Measurements from ENCODE around the gene GTF2A2. TPM values are rescaled to one million over a fixed set of nuclear protein-coding genes. Genes with fewer than 3 reads are reported as not detected.
A peak's percentile ranks its signal among the peaks of the same experiment; 100 is the strongest.

Gene GTF2A2
- total RNA-seq, 1 experiment from 2014 or later = 129 TPM

DNA sequence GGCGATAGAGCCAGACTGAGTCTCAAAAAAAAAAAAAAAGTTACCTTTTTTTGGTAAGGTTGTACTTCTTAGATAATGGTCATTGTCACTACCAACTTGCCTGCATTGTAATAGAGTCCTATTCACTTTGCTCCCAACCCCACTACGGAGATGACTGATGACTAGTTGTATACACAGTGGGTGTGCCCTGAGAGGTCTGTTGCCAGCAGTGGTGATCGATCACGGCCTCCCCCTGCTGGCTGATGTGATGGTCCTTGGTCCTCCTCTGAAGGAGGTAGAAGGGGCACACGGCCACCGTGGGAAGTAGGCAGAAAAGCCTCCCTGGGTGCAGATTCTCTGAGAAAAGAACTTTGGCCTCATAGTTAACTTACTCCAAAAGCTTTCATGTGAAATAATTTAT lies 35.0 kb downstream of the GTF2A2 start:
- TF ChIP-seq MLX (CRISPR knock-in tag; IDR thresholded peaks at IDR 0.05) (no peak), CBFB (CRISPR knock-in tag; IDR thresholded peaks at IDR 0.05; ENCODE audit: low read depth) (no peak), PRRX2 (CRISPR knock-in tag; IDR thresholded peaks at IDR 0.05) (no peak)
- Mint-ChIP-seq H3K4me1 (no peaks in the 10 kb centered on the region; the same call in 1 of the 2 replicates), H3K27me3 (ENCODE audit: low read depth) (peaks cover 7% of the 10 kb centered on the region), H3K9me3 (no peaks in the 10 kb centered on the region), H3K36me3 (no peaks in the 10 kb centered on the region), H3K27ac (no peak overlapping the region), H3K4me3 (no peak overlapping the region)
- CTCF ChIA-PET = interaction anchor here (0.6 to 6.4 kb wide), 7 partner anchors 10 to 106 kb away, joined by 3 to 46 read pairs (median 4); no protein-coding TSS in a partner anchor
- peak; percentile 97 for ATAC-seq
- POLR2A ChIA-PET = no interaction called here
- DNase-seq (ENCODE audit: low spot score) = peak; percentile 69

DNA sequence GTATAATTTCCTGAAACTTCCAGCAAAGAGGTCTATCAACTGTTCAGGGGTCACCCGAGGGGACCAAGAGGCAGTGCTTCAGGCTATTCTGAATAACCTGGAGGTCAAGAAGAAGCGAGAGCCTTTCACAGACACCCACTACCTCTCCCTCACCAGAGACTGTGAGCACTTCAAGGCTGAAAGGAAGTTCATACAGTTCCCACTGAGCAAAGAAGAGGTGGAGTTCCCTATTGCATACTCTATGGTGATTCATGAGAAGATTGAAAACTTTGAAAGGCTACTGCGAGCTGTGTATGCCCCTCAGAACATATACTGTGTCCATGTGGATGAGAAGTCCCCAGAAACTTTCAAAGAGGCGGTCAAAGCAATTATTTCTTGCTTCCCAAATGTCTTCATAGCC lies 38.9 kb downstream of the GTF2A2 start:
- ChIA-PET POLR2A (no interaction called here), CTCF (interaction anchor here (1.0 kb wide), 1 partner anchor 86 kb away, joined by 3 read pairs; no protein-coding TSS in a partner anchor)

GRCh38 chr15:59616379-59616778 lies 40.9 kb downstream of the GTF2A2 start:
- ATAC-seq = no peak
- ChIA-PET CTCF (interaction anchor here (0.7 to 2.9 kb wide), 3 partner anchors 17 to 87 kb away, joined by 5 to 15 read pairs (median 12); no protein-coding TSS in a partner anchor), POLR2A (no interaction called here)
- DNase-seq (ENCODE audit: low spot score) = no peak
- TF ChIP-seq IRF2 (CRISPR knock-in tag; IDR thresholded peaks at IDR 0.05; ENCODE audit: borderline replicate concordance, low read depth) (no peak), NR1H2 (CRISPR knock-in tag; IDR thresholded peaks at IDR 0.05) (no peak), TEAD1 (CRISPR knock-in tag; IDR thresholded peaks at IDR 0.05) (no peak)
- Mint-ChIP-seq H3K27me3 (ENCODE audit: low read depth) (peaks cover 15% of the 10 kb centered on the region), H3K36me3 (0 out of 2 replicates have a peak, but pooled peaks cover under 1% of the 10 kb centered on the region), H3K9me3 (peaks cover under 1% of the 10 kb centered on the region), H3K4me1 (no peaks in the 10 kb centered on the region; the same call in 1 of the 2 replicates), H3K27ac (no peak overlapping the region), H3K4me3 (no peak overlapping the region)

More for the DNA sequence above, 38.9 kb downstream of the GTF2A2 start:
- Mint-ChIP-seq H3K27ac (no peak overlapping the region), H3K4me1 (no peaks in the 10 kb centered on the region; the same call in 1 of the 2 replicates), H3K36me3 (no peaks in the 10 kb centered on the region), H3K27me3 (ENCODE audit: low read depth) (peaks cover 7% of the 10 kb centered on the region), H3K9me3 (no peaks in the 10 kb centered on the region), H3K4me3 (no peak overlapping the region)
- ATAC-seq (no peak), DNase-seq (ENCODE audit: low spot score) (no peak)
- TF ChIP-seq, protein P1, sequence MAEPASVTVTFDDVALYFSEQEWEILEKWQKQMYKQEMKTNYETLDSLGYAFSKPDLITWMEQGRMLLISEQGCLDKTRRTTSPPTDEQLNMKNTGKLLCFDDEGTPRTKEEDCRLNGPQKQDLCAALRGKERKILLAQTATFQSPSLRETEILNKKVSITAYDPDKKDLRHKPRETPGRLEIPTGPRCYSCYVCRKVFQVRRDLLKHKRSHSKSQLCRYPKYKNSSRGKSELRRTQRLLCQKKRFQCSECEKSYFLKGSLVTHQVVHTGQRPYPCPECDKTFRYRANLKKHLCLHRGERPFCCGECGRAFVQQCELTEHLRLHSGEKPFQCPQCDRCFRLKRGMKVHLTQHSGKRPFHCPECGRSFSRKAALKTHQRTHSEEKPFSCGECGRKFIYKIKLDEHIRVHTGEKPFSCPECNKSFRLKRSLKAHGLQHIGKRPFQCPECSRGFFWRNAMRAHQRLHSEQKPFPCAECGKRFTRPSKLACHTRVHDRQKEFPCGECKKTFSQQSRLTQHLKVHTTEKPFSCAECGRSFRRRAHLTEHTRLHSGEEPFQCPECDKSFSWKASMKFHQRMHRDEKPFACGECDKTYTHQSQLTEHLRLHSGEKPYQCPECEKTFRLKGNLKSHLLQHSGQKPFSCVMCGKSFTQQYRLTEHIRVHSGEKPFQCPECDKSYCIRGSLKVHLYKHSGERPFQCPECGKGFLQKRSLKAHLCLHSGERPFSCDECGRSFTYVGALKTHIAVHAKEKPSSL (CRISPR knock-in tag; conservative IDR thresholded peaks at IDR 0.05) = no peak
- TF ChIP-seq ELF4 (CRISPR knock-in tag; IDR thresholded peaks at IDR 0.05; ENCODE audit: low read depth) (no peak), GRHL2 (CRISPR knock-in tag; IDR thresholded peaks at IDR 0.05; ENCODE audit: insufficient replicate concordance, severe bottlenecking) (no peak), NR1H2 (CRISPR knock-in tag; IDR thresholded peaks at IDR 0.05) (no peak), SOX15 (CRISPR knock-in tag; IDR thresholded peaks at IDR 0.05) (no peak), SMAD3 (CRISPR knock-in tag; IDR thresholded peaks at IDR 0.05; ENCODE audit: borderline replicate concordance) (no peak), CBFB (CRISPR knock-in tag; IDR thresholded peaks at IDR 0.05; ENCODE audit: low read depth) (no peak)
- TF ChIP-seq, protein P2, sequence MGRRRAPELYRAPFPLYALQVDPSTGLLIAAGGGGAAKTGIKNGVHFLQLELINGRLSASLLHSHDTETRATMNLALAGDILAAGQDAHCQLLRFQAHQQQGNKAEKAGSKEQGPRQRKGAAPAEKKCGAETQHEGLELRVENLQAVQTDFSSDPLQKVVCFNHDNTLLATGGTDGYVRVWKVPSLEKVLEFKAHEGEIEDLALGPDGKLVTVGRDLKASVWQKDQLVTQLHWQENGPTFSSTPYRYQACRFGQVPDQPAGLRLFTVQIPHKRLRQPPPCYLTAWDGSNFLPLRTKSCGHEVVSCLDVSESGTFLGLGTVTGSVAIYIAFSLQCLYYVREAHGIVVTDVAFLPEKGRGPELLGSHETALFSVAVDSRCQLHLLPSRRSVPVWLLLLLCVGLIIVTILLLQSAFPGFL (CRISPR knock-in tag; IDR thresholded peaks at IDR 0.05; ENCODE audit: borderline replicate concordance) = no peak

GRCh38 chr15:59615661-59616060 lies 41.7 kb downstream of the GTF2A2 start:
- no peak for TF ChIP-seq TEAD4 (CRISPR knock-in tag; IDR thresholded peaks at IDR 0.05)
- TF ChIP-seq GTF2I (CRISPR knock-in tag; conservative IDR thresholded peaks at IDR 0.05) = no peak
- Mint-ChIP-seq H3K36me3 (peaks cover 2% of the 10 kb centered on the region; the same call in 1 of the 2 replicates), H3K9me3 (peaks cover 4% of the 10 kb centered on the region), H3K4me1 (no peaks in the 10 kb centered on the region; the same call in 1 of the 2 replicates), H3K4me3 (no peak overlapping the region), H3K27me3 (ENCODE audit: low read depth) (peaks cover 17% of the 10 kb centered on the region), H3K27ac (no peak overlapping the region)
- ATAC-seq (no peak), DNase-seq (ENCODE audit: low spot score) (no peak)
- POLR2A ChIA-PET = no interaction called here
- CTCF ChIA-PET = interaction anchor here (0.9 to 2.9 kb wide), 3 partner anchors 14 to 87 kb away, joined by 3 to 15 read pairs (median 12); no protein-coding TSS in a partner anchor

All from WTC11 (cell line).